Hippocampal formation (tissue), 2 donors: ENCODE measurements around the gene SPAG4.
A peak's percentile ranks its signal among the peaks of the same experiment; 100 is the strongest.

ENCODE experiments used
- DNase-seq, 2 donors: peaks; one replicate each; lab custom pipeline; 2025; lab: John Stamatoyannopoulos, UW

The SPAG4 gene

DNA sequence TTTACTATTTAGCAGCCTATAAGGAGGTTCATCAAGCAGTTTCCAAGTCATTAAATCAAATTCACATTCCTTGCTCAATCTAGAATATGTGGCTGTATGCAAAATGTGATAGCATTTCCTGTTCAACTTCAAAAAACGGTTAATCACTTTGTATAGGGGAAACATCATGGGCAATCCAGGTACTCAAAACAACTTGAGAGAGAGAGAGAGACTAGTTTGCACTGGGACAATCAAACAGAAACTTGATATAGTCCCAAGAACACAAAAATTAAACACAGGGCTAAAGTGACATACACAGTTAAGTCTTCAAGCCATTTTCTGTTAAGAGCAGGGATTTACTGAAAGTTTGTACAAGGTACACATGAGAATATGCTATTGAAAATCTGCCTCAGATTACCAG is 41.6 kb downstream of the SPAG4 start:
- no peak for DNase-seq

DNA sequence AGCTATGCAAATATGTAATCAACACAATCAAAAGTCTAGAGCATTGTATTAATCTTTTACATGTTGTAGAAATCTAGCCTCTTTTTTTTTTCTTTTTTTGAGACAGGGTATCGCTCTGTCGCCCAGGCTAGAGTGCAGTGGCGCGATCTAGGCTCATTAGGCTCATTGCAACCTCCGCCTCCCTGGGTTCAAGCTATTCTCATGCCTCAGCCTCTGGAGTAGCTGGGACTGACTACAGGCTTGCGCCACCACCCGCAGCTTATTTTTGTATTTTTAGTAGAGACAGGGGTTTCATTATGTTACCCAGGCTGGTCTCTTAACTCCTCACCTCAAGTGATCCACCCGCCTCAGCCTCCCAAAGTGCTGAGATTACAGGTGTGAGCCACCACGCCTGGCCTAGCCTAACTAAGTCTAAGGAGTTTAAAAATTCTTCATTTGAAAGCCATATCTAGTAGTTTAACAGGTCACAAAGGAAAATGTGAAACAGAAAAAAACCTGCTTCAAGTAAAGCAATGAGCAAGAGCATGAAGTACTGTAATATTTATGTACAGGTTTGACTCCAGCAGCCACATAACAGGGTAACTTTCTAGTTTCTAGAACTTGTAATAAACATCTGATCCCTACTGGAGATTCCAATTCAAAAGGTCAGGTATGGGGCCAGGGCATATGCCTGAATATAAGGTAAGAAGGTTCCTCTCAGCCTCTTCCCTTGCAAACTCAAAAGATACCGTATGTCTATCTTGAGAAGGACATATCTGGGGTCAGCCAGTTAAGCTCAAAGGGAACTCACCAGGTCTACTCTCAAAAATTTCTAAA is 44.7 kb downstream of the SPAG4 start:
- no peak for DNase-seq

DNA sequence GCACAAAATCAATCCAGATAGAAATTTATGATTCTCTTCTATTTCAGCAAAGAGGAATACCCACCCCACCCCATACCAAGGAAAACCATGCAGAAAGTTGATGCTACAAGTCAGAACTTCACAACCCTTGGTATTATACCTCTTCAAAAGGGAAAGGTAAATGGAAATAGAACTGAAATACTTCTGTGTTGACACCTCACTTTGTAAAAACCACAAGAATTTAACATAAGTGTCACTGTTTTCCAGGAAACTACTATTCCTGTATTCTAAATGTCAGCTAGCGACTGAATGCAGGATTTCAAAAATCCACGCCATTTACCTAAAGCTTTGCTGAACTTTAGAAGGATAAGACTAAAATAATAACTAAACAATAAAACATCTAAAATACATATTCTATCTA is 45.4 kb downstream of the SPAG4 start:
- DNase-seq = no peak

DNA sequence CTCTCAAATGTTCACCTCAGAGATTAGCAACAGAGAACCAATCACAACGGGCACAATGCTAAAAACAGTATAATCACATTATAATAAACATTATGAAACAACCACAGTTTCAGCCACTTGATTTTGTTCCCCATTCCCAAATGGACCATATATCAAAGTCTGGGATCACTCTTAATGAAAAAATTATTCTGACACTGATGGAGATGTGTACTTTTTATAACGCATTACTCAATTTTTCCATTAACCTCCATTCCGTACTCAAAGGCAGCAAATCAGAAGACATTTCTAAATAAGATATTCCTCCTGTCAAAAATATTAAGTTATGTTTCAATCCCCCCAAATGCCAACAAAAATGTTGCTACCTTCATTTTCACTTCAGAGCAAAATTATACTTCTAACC is 46.3 kb downstream of the SPAG4 start:
- DNase-seq = no peak

DNA sequence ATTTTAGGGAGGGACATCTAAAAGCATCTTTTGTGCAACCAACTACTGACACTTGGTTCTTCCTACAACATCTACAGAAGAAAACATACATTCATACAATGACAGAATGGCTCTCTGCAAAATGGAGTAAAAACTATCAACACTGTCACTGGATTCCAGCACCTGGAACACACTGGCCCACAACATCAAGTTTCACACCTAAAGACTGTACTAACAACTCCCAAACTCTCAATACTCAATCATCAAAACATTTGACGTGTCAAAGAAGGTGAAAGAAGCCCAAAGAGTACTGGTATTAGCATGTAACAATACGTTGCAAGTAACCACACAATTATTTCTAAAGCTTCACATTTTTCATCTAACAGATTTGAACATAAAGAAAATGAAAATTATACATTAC is 46.9 kb downstream of the SPAG4 start:
- DNase-seq = no peak

DNA sequence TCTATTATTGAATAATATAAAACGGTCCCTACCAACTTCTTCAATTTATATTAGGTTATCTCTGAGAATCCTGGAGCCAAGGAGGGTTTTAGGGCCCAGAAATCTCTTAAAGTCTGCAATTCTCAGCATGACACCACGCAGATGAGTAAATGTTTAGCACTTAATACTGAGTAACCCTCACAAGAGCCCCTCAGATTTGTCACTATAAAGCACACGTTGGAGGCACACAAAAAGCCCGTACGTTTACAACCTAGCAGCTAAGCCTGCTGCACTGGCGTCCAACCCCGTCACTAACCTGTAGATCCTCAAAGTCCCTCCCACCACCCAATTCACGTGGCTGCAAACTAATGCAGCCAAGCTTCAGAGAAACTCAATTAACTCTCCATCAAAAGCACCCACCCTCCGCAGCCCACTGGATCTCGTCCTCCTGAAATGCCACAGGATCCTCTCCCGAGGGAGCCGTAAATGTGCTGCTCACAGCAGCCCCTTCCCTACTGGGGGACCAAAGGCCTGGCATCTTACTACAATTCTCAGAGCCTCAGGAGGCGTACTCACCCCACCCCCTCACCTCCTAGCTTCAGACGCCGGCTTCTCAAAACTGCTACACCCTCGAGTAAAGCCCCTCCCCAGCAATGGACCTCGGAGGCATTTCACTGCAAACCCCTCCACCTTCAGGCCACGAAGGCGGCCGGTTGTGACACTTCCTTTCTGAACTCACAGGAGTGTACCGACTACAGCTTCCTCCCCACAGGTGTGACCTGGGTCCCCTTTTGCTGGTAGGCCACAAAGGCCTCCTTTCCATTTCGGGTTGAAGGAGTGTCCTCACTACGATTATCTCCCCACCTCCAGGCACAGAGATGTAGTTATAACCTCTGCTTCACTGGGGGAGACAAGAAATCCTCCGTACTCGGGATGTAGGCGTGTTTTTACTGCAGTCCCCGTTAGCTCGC is 48.2 kb downstream of the SPAG4 start:
- no peak for DNase-seq

DNA sequence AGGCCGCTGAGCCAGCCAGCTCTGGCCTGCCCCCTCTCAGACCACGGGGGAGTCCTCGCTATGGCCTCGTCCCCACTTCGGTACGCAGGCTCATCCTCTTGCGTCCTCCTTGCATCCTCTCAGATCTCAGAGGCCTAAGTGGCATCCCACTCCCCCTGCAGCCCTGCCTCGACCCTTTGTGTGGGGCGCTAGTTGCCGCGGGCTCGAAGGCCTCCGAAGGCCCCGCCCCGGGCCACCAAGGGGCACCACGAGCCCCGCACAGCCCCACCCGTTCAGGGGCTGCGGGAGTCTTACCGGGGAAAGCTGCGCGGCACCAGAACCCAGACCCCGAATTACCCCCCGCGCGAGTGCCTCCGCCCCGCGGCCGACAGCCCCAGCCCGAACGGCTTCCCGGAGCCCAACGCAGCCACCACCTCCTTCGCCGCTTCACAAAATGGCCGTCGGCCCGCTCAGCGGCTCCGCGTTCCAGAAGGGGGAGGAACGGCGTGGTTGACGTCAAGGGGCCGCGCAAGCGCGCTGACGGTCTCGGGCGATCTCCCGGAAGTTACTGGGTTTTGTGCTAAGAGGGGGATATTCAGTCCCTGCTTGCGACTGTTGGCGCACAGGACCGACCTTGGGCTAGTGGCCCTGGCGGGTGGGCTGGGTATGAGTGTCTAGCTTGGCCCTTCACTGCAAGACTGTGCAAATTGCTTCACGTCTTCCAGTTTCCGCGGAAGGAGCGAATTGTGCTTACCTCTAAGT is 49.0 kb downstream of the SPAG4 start, which contains the start of the genes CPNE1 and RBM12:
Gene CPNE1 (minus strand): TSS at position 435 of the 741 bp plus-strand sequence. CDS start 31,977 bp downstream, outside the sequence.
Gene RBM12 (minus strand): TSS at position 435 of the 741 bp plus-strand sequence. CDS start 9,578 bp downstream, outside the sequence.
- DNase-seq = peak; percentile 92 to 94

DNA sequence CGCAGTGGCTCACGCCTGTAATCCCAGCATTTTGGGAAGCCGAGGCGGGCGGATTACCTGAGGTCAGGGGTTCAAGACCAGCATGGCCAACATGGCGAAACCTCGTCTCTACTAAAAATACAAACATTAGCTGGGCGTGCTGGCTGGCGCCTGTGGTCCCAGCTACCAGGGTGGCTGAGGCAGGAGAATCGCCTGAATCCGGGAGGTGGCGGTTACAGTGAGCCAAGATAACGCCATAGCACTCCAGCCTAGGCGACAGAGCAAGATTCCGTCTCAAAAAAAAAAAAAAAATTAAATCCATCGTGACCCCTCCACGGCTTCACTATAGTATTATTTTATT is 50.3 kb downstream of the SPAG4 start:
- DNase-seq = no peak

DNA sequence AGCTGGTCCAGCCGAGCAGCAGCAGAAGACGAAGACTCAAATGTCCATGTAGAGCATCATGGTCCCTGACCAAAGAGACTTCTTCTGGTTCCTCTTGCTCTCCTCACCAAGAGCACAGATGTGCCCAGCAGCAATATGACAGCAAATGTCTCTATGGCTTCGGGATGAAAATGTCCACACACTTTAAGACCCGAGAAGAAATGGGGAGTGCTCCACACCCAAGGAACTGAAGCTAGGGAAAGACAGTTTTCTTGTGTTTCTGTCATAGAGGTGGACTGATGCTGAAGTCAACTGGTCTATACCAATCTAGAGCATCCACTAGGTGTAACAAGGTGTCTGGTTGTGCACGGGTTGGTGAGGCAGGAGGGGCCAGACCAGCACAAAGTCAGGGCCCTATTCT is 53.6 kb downstream of the SPAG4 start:
- no peak for DNase-seq

DNA sequence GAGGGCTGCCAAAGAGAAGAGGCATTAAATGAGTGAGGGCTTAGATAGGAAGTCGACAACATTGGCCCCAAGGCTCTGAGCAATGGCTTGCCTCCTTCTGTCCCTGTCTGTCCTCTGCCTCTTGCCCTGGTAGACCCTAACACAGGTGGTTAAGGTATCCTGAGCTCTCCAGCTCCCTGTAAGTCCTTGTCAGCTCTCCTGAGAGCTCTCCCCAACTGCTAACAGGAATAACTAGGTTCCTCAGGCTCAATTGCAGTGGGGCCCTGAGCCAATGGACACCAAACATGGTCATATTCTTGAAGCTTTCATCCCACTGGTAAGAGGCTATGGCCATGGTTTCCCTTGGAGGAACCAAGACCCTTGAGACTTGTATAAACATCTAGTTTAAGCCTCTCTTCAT is 54.1 kb downstream of the SPAG4 start:
- no peak for DNase-seq
